GM18870 (cell line): ENCODE results near the gene ADAMTS6.

Source experiments
- ATAC-seq: cut with Tn5 transposase; IDR thresholded peaks from one replicate; pipeline ENCODE4 v1.9.1; 2021; ENCODE audit warnings: moderate library complexity; ENCODE audit not compliant: unreplicated experiment

The ADAMTS6 gene

DNA sequence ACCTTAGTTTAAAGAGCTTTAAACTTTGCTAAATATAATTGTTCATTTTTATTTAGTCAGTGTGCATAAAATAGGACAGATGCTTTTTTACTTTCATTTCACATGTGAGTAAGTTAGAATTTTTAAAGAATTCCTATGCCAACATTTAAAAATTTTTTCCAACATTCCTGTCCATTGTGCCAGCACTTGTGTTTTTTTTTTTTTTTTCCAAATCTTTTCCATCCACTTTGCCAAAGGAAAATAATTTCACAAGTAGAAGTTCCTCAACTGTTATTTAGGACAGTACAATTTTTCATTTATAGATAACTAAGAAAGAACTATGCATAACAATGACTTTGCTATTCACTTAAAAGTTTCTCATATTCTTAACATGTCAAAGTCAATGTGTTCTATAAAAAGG is 189.5 kb downstream of the ADAMTS6 start:
- ATAC-seq, result no peak

DNA sequence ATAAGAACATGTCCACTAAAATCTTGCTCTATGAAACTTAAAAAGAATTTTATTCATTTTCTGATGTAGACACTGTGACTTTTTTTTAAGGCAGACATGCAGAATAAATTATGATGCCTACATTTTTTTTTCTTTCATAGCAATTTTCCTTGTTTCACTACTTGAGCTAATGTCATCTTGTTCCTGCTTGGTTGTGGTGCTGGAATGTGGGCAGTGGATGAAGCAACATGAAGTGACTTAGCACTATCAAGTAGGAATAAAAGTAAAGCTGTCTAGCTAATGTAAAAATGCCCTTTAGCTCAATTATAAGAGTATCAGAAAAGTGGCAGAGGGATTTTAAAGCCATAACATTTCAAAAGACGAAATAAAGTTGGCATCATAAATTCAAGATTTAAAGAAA is 191.0 kb downstream of the ADAMTS6 start:
- ATAC-seq, result no peak

DNA sequence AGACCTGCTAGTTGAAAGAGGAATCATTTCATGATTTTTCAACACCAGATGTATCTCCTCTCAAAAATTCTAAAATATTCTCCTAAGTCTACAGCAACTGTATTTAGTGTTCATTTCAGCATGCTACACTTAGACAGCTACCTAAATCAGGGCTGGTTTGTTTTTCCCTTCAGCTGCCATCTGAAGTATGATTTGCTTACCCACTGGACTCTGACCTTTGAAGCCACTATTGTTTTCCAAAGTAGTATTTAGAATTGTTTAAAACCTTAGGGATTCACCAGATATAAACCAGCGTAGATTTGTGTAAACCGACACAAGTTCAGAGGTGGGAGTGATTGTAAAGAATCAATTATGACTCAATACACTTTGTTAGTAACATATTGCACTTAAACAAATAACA is 193.1 kb downstream of the ADAMTS6 start:
- no peak for ATAC-seq

DNA sequence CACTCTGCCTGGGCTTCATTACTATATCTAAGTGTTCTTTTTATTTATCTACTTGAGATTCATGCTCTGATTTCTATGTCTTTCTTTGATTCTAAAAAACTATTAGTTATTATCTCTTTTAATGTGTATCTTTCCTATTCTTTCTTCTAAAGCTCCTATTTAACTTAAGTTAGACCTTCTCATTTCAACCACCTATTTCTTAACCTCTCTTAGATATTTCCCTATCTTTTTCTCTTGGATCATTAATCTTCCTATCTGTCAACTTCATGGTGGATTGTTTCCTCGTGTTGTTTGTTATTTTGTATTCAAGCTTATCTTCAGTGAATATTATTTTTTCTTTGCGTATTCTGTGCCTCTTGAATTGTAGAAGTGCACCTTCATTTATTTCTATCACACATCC is 202.1 kb downstream of the ADAMTS6 start:
- no peak for ATAC-seq

DNA sequence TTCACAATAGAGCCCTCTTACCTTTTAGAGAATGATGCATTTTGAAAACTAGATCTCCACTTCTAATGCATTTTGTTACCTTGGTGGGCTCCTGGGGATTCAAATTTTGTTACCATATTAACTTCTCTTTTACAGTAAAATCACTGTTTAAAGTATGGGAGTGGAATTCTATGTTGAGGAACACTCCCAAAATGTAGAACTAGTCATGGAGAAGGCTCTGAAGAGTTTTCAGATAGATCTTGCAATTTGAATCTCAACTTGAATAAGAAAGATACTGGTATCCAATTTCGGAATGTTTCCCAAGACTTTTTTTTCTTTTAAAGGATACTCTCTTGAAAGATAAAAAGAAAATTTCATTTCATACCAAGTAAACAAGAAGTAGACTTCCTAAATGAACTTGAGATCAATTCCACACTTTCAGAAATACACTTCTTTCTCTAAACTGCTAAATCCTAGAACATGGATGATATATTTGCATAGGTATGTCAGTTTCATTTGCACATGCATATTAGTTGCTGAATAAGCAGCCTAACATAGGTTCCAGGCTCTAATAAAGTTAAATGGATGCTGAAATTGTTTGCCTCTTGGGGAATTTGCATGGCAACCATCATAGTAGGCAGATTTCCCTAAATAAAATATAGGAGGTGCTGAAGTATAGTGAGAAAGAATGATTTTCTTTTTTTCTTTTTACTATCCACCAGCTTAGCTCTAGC is 205.4 kb downstream of the ADAMTS6 start:
- no peak for ATAC-seq

DNA sequence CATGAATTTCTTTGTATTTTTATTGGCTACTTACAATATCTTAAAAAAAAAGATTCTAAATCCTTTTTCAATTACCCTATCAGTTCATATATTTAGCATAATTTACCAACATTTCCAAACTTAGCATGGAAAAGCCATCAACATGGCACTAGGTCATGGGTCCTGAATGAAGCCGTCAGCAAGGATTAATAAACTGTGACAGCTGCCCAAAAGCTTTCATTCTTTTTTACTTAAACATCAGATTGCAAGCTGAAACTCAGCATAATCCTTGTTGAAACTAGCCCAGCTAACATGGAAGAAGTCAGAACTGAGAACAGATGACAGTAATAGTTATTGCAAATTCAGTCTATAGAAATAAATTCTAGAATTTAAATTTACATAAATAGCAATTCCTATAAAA is 209.8 kb downstream of the ADAMTS6 start:
- no peak for ATAC-seq

DNA sequence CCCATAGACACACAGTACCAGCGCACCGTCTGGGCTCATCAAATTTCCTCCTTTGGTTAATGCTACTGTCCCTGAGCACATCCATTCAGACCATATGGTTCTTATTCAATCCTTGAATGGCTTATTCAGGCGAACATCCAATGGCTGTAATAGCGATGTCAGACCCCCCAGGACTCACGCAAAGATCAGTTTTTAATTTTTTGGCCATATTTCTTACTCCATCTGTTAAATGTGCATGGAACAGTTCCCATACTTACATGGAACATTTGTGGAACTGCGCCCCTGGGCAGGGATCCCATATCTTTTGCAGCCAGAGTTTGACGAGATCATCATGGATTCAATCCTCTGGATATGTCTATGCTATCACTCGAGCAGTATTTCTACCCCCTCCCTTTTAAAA is 213.2 kb downstream of the ADAMTS6 start:
- no peak for ATAC-seq

DNA sequence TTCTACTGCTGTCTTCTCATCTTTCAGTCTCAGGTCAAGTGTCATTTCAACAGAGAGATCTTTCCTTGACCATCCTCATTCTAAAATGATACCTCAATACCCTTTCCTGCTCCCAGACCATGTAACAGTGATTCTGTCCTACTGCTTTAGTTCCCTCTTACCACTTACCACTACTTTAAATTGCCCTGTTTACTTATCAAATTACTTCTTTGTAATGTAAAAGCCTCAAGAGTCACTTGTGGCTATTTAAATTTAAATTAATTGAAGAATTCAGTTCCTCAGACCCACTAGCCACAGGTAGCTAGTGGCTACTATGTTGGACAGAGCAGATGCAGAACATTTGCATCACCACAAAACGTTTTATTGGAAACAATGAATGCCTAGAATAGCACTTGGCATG is 217.3 kb downstream of the ADAMTS6 start:
- no peak for ATAC-seq

DNA sequence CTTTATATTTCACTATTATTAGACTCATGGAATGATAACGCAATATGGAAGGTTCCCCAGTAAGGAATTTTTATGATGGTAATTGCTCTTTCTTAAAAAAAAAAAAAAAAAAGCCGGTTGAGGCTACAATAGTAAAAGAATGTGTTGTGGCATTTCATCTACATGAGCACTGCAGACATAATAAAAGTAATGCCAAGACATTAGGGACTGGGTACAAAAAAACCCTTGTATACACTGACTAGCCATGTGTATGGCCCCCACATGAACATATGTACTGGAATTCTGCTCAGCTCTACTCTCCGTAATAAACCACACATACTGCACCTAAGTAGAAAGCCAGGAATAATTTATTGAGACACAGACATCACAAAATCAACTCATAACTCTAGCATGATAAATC is 218.4 kb downstream of the ADAMTS6 start:
- no peak for ATAC-seq

DNA sequence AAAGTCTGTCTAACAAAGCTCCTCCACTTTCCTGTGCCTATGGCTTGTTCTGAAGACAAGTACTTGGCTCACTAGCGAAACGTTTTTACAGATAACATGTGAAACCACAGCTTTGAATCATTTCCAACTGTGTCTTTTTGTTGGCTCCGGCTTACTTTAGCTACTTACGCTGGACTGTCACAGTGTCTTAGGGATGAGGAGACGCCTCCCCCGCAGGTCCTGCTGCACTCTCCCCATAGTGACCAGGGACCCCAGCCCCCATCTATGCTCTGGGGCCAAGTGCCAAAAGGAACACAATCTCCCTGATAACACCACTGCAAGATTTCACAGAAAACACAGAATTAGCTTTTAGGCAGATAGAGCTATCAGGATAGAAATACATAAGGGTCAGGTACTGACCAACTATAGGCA is 219.1 kb downstream of the ADAMTS6 start:
- no peak for ATAC-seq

DNA sequence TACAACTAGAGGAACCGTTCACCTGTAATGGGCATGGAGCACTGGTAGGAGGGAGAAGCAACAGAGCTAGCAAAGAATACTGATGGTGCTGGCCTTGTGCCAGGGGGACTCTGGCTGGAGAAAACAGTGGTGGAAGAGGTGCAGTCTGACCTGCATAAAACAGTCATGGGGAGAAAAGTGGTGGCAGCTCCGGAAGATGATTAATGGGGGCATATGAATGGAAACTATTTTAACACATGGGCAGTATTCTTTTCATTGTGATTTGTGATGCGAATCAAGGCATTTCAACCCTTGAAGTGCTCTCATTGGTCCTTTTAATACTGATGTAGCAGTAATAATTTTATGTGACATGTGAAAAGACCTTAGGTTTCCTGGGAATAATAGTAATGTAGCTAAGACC is 219.6 kb downstream of the ADAMTS6 start:
- no peak for ATAC-seq

DNA sequence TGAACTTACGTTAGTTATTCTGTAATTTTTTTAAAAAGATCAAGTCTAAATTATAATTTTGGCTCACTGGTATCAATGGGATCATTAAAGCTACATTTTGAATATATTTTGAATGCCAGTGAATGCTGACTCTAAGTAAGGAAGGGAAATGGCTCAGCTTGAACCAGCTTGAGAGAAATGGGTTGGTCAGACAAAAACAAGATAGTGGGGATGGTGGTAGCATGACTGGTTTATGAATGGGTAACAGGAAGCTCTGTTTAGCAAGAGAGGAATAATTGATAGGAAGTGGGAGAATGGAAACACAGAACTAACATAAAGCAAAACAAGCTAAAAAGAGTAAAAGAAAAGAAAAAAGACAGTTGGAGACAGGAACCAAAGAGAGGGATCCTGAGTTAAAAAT is 220.2 kb downstream of the ADAMTS6 start:
- no peak for ATAC-seq

DNA sequence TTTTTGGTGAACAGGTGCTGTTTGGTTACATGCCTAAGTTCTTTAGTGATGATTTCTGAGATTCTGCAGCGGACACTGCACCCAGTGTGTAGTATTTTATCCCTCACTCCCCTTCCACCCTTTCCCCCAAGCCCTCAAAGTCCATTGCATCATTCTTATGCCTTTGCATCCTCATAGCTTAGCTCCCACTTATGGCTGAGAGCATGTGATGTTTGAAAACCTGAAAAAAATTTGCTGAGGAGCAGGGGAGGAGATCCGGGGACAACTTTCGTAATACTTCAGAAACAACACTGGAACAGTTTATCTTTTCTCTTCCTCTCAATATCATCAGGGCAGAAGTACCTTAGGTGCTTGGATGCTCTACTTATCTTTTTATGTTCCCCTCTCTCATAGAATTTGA is 226.4 kb downstream of the ADAMTS6 start:
- ATAC-seq, result no peak

DNA sequence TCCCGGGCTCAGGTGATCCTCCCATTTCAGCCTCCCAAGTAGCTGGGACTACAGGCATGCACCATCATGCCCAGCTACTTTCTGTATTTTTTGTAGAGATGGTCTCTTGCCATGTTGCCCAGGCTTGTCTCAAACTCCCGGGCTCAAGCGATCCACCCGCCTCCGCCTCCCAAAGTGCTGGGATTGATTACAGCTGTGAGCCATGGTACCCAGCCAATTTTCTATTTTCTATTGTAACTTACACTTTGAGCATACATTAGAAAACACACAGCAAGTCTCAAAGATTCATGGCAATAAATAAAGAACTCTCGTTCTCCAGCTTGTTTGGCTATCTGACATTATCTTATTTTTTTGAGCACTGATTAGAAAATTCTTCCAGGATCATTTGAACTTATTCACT is 228.7 kb downstream of the ADAMTS6 start:
- no peak for ATAC-seq

DNA sequence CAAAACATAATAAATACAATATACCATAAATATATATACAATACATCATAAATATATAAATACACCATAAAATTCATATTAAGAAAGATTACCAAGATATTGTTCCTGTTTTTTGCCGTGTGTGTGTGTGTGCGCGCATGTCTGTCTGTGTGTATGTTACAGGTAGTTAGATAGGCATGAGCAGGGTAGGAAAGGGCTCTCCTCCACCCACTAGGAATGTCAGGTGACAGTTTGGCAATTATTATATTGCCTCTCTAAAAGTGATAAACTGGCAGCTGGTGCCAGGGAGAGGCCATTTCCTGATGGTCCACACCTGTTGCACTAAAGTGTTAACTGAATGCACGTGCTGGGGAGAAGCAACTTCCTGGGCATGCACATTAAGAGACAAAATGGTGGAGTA is 232.8 kb downstream of the ADAMTS6 start:
- ATAC-seq, result no peak

DNA sequence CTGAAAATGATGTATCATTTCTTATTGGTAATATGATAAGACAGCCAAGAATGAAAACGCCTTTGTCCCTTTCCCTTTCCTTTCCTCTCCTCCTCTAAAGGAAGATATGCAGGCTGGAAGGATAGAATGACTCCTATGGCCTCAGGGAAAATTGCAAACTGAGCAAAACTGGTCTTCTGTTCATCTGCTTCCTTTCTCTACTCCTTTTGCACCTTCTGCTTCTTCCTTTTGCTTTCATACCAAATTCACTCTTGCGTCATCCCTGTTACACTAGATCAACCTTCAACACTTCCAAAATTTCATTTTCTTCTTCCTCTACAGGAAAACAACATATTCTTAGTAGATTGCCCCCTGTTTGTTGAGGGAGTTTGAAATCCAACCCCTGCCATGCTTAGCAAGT is 234.1 kb downstream of the ADAMTS6 start:
- no peak for ATAC-seq

DNA sequence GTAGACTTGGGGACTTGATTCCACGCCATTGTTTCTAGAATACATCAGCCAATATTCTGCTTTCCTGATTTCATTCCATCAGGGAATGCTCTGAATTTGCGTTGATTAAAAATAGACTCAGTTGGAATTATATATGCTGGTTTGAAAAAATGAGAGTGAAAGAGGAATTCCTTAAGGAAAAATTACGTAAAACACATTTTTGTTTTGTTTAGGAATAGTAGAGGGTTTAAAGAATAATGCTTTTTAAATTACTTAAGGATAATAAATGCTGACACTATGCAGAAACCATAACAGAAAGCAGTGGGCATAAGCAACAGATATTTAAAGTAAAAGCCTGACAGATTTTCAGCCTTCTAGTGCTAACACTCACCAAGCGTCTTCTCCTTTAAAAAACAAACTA is 235.0 kb downstream of the ADAMTS6 start:
- ATAC-seq, result no peak

DNA sequence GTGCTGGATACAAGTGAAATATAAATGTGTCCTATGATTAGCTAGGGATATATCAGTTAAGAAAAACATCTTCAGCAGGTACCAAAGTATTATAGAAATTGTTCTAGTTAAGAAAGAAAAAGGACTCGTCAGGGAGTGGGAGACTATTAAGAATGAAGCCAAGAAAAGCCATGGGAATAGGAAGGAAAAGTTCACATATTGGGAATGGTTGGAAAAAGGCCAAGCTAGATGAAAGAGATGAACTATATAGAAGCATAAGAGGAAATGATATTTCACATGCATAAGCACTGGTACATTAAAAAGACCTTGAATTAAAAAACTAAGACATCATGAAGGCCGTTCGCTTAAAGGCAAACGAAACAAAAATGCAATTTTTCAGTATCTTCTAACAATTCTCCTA is 237.7 kb downstream of the ADAMTS6 start:
- no peak for ATAC-seq

DNA sequence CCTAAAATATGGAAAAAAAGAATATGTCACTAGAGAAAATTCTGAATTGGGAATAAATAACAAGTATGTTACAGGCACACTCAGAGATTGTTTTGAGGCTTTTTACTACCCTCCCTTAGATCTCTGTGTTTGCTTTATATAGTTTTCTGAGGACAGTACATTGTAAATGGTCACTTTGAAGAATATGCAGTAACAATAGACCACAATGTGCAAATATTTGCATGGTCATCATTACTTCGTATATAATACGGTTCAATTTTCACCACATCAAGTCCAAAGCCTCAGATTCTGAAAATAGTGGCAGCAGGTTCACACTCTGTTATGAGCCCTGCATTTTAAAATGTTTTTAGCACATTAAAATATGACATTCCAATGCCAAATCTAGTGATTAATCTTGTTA is 238.6 kb downstream of the ADAMTS6 start:
- ATAC-seq, result no peak

DNA sequence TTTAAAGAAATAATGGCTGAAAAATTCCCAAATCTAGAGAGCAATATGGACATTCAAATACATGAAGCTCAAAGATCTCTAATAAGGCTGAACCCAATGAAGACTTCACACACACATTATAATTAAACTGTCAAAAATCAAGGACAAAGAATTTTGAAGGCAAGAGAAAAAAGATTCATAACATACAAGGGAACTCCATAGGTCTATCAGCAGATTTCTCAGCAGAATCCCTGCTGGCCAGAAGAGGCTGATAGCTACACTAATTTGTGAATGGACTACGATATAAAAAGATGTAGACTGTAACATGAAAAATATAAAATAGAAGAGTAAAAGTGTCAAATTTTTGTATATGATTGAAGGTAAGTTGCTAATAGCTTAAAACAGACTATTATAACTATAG is 251.9 kb downstream of the ADAMTS6 start:
- ATAC-seq, result no peak

DNA sequence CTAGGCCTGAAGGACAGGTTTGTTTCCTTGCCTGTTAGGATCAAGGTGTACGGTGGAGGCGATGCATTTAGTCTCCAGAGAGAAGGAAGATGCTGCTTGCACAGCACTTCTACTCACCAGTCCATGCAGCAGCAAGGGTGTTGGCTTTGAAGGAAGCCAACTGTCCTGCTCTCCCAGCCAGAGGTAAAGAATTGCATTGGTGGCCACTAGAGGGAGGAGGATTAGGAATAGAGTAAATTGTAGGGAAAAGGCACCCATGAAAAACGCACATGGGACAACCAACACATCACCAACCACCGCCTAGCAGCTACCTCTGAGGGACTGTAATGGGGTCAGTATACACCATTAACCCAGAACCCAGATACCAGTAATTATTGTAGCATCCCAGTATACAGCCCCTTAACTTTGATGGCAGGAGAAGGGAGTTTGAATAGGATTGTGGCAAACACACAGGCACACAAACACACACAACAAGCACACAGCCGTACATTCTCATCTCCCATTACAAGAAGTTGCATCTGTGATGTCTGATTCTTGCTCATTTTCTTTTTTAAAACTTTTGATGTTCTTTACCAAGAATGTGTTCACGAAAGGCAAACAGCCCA is 267.7 kb downstream of the ADAMTS6 start:
- no peak for ATAC-seq

DNA sequence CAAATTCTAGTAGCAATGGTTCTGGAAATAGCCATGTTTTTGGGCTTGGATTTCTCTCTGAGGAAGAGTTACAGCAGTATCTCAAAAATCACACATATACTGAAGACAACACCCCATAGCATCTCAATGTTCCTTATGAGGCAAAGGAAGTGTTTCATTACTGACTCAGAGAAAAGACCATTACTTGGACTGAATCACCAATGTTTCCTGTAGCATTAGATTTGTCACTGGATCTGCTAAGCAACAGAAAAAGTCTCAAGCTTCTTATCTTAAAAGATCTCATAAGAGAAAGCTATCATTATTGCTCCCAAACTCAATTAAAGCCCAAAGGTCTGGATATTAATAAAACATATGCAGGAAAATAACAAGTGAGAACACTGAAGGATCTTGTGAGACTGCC is 272.4 kb downstream of the ADAMTS6 start:
- ATAC-seq, result no peak

DNA sequence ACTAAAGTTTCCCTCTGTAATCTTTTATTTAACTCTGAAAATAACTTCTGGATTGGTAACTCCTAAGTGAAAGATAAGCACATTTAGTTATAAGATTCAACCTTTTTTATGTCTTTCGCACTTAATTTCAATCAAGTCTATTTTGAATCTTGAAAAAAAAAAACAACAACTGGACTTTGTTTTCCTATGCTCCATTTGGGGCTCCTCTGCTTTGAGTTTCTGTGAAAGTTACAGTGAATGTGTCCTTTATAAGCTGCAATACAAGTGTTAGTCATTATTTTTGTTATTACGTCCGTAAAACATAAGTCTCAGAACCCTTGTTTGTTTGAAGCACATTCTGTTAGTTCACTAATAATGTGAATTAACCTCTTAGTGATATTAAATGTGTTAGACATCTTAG is 276.8 kb downstream of the ADAMTS6 start:
- no peak for ATAC-seq
